Central memory CD8-positive, alpha-beta T cell (primary cell): ENCODE results near the gene ADARB2.

ENCODE experiments used
- ATAC-seq: fragments of 150-1000 bp; cut with Tn5 transposase; replicated peaks from 2 replicates; pipeline ENCODE4 v1.10.0; 2022; ENCODE audit warnings: mild to moderate bottlenecking, moderate FRiP score, moderate number of reproducible peaks; ENCODE audit not compliant: poor library complexity, severe bottlenecking; ENCODE audit errors: extremely low read depth
- DNase-seq, 2 donors: peaks; one replicate each; pipeline ENCODE4 v3.0.0; 2021; ENCODE audit warnings: low spot score in 2 of 2
- H3K27ac Mint-ChIP-seq: one replicate; pipeline ENCODE4 v1.8.0; 2022; ENCODE audit warnings: low read depth, mild to moderate bottlenecking, moderate library complexity, mixed read lengths
- H3K27me3 Mint-ChIP-seq: one replicate; pipeline ENCODE4 v1.8.0; 2022; ENCODE audit warnings: mixed read lengths
- H3K36me3 Mint-ChIP-seq: one replicate; pipeline ENCODE4 v1.8.0; 2022; ENCODE audit warnings: mild to moderate bottlenecking, moderate library complexity, mixed read lengths; ENCODE audit not compliant: insufficient read depth
- H3K4me1 Mint-ChIP-seq: one replicate; pipeline ENCODE4 v1.8.0; 2022; ENCODE audit warnings: mixed read lengths
- H3K4me3 Mint-ChIP-seq: one replicate; pipeline ENCODE4 v1.8.0; 2022; ENCODE audit warnings: mild to moderate bottlenecking, moderate library complexity, mixed read lengths
- H3K9me3 Mint-ChIP-seq: one replicate; pipeline ENCODE4 v1.8.0; 2022; ENCODE audit warnings: mixed read lengths

ADARB2 gene

DNA sequence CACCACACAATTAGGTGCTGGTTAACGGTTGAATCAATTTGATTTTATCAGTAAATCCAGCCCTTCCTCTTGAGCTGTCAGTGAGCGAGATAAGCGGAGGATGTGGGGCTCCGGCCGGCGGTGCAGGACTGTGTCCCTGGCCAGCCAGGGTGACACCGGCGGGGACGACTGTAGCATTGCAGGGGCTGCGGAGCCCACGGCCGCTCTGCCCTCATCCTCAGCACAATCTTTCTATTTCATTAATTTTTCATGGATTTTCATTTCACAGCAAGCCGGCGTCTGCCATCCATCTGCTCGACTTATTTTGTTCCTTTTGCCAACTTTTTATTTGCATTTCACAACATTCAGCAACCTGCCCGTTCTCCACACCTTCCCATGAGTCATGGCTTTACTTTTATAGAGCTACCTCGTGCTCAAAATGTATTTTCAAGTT is 4.7 kb downstream of the ADARB2 start:
- DNase-seq: no peak
- Mint-ChIP-seq H3K27me3 (peaks cover 78% of the 10 kb centered on the region), H3K4me3 (no peak overlapping the region), H3K9me3 (no peaks in the 10 kb centered on the region), H3K27ac (no peak overlapping the region), H3K4me1 (no peaks in the 10 kb centered on the region), H3K36me3 (no peaks in the 10 kb centered on the region)
- no peak for ATAC-seq

DNA sequence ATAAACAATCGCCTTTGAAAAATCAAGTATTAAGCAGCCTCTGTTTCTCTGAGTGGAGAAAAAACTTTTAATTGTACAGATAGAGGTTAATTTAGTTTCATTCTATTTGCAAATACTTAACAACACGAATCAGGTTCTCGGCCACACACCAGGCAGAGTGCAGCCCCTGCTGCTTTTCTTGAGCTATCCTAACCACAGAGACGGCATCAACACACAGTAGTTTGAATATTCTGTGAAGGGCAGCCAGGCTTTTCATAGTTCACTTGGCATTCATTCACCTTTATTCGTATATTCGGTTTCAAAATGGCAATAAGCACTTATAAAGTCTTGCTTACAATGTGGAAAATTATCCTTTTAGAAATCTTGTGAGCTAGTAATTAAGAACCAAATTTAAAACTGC is 5.7 kb downstream of the ADARB2 start:
- ATAC-seq (no peak), DNase-seq (no peak)
- Mint-ChIP-seq H3K27me3 (peaks cover 75% of the 10 kb centered on the region), H3K27ac (no peak overlapping the region), H3K4me3 (no peak overlapping the region), H3K36me3 (no peaks in the 10 kb centered on the region), H3K9me3 (no peaks in the 10 kb centered on the region), H3K4me1 (no peaks in the 10 kb centered on the region)

DNA sequence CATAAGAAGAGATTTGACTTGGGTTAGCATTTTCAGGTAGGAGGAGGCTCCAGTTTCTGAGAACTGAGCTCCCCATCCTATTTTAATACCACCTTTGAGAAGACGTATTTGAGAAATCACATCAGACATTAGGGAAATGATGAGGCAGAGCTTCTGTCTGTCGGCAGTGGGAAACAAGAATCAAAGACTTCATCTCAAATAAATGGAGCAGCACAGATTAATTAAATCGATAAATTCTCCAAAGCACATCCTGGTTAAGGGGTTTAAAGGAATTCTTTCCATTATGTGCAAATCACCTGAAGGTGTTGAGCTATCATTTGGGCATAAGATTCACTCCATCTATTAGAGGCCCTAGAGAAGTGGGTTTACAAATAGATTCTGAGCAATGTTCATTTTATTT is 7.6 kb downstream of the ADARB2 start:
- Mint-ChIP-seq H3K4me3 (no peak overlapping the region), H3K27me3 (peaks cover 74% of the 10 kb centered on the region), H3K27ac (no peak overlapping the region), H3K4me1 (no peaks in the 10 kb centered on the region), H3K36me3 (no peaks in the 10 kb centered on the region), H3K9me3 (no peaks in the 10 kb centered on the region)
- DNase-seq (no peak), ATAC-seq (no peak)

DNA sequence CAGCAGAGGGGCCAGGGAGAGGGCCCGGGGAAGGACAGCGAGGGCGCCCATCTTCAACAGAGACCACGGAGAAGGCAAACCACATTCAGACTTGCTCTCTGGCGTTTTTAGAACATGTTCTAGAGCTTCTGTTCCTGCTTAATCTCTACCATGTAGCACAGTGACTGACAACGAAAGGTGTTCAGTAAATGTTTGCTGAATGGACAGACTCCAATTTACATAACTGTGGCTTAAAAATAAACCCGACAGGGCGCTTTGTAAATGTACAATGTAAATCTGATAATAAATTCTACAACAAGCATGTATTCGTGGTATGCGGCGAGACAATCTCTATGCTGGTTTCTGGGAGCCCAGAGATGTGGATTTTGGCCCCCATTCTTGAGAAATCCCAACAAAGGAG is 10.5 kb downstream of the ADARB2 start:
- peaks cover 60% of the 10 kb centered on the region for H3K27me3 Mint-ChIP-seq
- H3K9me3 Mint-ChIP-seq: no peaks in the 10 kb centered on the region
- no peak overlapping the region for H3K27ac Mint-ChIP-seq
- no peaks in the 10 kb centered on the region for H3K36me3 Mint-ChIP-seq
- no peaks in the 10 kb centered on the region for H3K4me1 Mint-ChIP-seq
- ATAC-seq (no peak), DNase-seq (no peak)
- H3K4me3 Mint-ChIP-seq: no peak overlapping the region

DNA sequence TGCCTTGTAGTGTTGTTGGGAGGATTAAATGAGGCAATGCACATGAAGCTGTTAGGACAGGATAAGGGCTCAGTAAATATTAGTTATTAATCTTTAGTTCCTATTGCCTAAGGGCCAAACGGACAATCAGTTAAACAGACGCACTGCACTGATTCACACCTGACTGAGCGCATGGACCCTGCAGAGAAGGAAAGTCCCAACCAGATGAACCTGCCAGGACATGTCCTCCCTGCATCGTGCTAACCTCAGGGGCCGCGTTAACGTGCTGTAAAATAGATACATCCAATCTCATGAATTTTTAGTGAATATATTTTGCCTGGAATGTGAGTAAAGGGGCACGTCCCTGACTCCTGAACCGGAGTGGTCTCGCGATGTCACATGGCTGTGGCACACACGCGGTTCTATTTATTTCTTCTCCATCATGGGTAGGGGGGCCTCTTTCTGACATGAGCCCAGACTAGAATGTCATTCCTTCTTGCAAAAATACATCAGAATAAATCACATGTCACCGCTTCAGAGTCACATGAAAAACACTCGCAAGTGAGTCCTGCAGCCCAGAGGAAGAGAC is 12.3 kb downstream of the ADARB2 start:
- Mint-ChIP-seq H3K4me1 (no peaks in the 10 kb centered on the region), H3K27me3 (peaks cover 54% of the 10 kb centered on the region), H3K4me3 (no peak overlapping the region), H3K36me3 (no peaks in the 10 kb centered on the region), H3K9me3 (no peaks in the 10 kb centered on the region), H3K27ac (no peak overlapping the region)
- ATAC-seq: no peak
- no peak for DNase-seq

DNA sequence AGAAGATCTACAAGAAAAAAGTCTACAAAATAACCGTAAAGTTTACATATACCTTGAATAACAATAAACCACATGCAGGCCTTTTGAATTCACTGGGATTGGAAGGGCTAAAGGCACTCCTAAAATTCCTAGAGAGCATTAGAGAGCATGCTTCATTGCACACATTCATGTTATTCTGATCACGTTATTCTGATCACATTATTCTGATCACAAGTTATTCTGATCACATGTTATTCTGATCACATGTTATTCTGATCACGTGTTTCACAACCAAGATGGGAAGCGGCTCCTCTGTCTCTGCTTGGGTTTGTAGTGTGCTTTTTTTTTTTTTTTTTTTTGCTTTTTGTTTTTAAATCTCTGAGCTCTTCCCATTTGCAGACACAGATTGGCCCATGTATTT is 20.5 kb downstream of the ADARB2 start:
- no peak for DNase-seq
- Mint-ChIP-seq H3K4me3 (no peak overlapping the region), H3K27me3 (peaks cover 79% of the 10 kb centered on the region), H3K4me1 (no peaks in the 10 kb centered on the region), H3K9me3 (peaks cover 5% of the 10 kb centered on the region), H3K36me3 (no peaks in the 10 kb centered on the region), H3K27ac (no peak overlapping the region)
- ATAC-seq: no peak

DNA sequence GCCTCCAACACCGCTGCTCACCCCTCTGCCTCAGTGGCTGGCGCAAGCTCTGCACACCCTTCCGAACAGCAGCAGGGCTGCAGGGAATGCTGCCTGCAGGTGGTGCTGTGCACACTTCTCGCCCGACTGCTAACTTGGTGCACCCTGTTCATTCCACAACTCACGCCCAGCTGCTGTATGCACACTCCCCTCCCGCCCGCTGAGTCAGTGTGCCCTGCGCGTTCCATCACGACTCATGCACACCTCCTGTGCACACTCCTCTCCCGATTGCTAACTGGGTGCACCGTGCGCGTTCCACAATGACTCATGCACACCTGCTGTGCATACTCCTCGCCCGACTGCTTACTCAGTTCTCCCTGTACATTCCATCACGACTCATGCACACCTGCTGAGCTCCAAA is 21.5 kb downstream of the ADARB2 start:
- H3K9me3 Mint-ChIP-seq: peaks cover 5% of the 10 kb centered on the region
- no peak overlapping the region for H3K27ac Mint-ChIP-seq
- peaks cover 84% of the 10 kb centered on the region for H3K27me3 Mint-ChIP-seq
- H3K4me1 Mint-ChIP-seq: no peaks in the 10 kb centered on the region
- DNase-seq: no peak
- no peaks in the 10 kb centered on the region for H3K36me3 Mint-ChIP-seq
- no peak for ATAC-seq
- H3K4me3 Mint-ChIP-seq: no peak overlapping the region

DNA sequence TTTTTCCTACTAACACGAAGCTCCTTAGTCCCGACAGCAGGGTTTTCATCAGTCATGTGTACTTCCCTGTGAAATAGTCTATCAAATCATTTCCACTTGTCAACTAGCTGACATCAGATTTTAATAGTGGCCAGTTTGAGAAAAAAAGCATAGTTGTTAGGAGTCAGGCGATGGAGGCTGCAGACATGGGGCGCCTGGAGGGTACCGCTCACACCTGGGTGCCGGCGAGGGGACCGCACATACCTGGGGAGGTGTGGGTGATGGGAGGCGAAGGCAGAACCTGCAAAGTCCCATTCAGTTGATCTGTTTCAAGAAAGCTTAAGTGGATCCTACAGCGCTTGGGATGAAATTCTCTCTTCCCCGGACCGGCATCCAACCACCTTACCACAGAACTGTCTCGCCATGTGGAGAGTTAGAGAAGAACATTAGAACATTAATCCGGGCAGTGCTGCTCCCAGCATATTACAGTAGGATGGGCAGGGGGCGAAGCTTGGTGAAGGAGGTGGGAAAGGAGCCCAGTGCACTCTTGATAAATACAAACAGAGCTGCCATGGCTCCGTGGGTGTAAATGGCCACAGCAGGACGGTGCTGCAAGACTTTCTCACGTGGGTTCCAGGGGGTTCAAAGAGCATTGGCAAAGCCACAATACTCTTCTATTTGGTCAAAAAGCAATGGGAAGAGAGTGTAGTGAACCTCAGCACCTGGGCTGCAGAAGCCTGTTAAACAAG is 24.2 kb downstream of the ADARB2 start:
- H3K4me1 Mint-ChIP-seq: no peaks in the 10 kb centered on the region
- no peaks in the 10 kb centered on the region for H3K36me3 Mint-ChIP-seq
- peaks cover 65% of the 10 kb centered on the region for H3K27me3 Mint-ChIP-seq
- no peak for ATAC-seq
- DNase-seq: no peak
- H3K4me3 Mint-ChIP-seq: no peak overlapping the region
- H3K27ac Mint-ChIP-seq: no peak overlapping the region
- peaks cover 5% of the 10 kb centered on the region for H3K9me3 Mint-ChIP-seq

DNA sequence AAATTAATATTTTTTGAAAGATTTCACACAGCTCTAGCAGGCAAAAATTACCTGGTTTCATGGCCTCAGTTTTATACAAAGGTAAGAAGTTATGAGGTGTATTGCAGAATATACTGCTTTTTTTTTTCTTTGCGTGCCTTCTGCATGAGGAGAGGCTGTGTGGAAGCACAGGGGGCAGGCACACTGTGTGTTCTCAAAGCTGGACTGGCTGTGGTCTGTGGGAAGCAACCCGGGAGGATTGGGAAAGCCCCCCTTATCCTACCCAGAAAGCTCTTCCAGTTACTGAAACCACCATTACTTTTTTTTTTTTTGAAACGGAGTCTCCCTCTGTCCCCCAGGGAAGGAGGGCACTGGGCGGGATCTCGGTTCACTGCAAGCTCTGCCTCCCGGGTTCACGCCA is 25.0 kb downstream of the ADARB2 start:
- ATAC-seq: no peak
- Mint-ChIP-seq H3K9me3 (peaks cover 5% of the 10 kb centered on the region), H3K4me3 (no peak overlapping the region), H3K27me3 (peaks cover 57% of the 10 kb centered on the region), H3K27ac (no peak overlapping the region), H3K36me3 (no peaks in the 10 kb centered on the region), H3K4me1 (no peaks in the 10 kb centered on the region)
- no peak for DNase-seq

DNA sequence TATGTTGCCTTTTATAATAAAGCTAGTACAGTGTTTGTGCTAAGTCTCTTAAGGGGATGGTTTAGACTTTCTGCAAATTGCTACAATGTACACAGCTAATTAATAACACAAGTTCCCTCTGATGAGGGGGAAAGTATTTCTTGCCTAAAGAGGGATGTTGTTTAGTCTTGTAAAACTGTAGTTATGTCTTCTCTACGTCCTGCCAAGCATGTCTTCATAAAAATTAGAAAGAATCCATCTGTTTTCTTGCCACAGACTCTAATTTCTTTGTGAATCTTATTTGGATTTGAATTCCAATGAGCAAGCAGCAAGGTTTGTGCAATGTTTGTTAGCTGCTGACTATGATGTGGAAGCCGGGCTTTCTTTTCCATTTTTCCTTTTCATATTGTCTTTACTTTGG is 28.2 kb downstream of the ADARB2 start:
- Mint-ChIP-seq H3K9me3 (no peaks in the 10 kb centered on the region), H3K36me3 (no peaks in the 10 kb centered on the region), H3K4me1 (peaks cover 15% of the 10 kb centered on the region), H3K4me3 (no peak overlapping the region), H3K27ac (no peak overlapping the region), H3K27me3 (peaks cover 30% of the 10 kb centered on the region)
- ATAC-seq: no peak
- DNase-seq: no peak

DNA sequence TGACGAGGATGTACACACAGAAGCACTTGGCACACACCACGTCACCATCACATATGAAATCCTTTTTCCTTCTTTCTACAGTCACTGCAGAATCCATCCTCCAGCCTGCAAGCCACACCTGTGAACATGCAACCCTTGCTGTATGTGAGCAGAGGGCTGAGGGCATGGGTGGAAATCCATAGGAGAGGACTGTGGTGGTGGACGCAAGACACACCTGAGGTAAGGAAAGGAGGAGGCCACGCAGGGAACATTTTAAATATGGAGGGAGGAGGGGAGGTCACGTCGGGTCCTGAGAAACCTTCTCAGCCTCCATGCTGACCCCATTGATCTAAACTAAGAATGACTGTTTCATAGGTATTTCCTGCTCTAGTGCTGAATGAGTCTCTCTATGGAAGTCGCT is 28.6 kb downstream of the ADARB2 start:
- Mint-ChIP-seq H3K27ac (no peak overlapping the region), H3K4me1 (peaks cover 15% of the 10 kb centered on the region), H3K4me3 (no peak overlapping the region), H3K27me3 (peaks cover 25% of the 10 kb centered on the region), H3K36me3 (no peaks in the 10 kb centered on the region), H3K9me3 (no peaks in the 10 kb centered on the region)
- DNase-seq: no peak
- ATAC-seq: no peak

DNA sequence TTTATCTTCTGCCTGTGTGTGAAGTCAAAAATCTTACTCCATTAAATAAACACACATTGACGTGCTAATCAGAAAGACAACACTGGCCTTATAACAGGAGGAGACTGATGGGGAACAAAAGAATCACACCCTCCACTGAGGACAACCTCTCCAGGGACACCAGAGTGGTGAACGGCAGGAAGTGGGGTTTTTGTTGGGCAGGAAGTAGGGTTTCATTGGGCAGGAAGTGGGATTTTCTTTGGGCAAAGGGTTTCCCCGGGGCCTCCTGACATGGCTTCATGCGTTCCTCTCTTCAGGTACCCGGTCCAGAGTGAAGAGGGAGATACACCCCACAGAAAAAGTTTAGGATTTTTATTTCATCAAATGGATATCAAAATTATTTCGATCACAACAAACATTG is 30.6 kb downstream of the ADARB2 start:
- Mint-ChIP-seq H3K4me1 (peaks cover 15% of the 10 kb centered on the region), H3K9me3 (no peaks in the 10 kb centered on the region), H3K4me3 (no peak overlapping the region), H3K36me3 (no peaks in the 10 kb centered on the region), H3K27ac (no peak overlapping the region), H3K27me3 (peaks cover 31% of the 10 kb centered on the region)
- DNase-seq: no peak
- no peak for ATAC-seq

DNA sequence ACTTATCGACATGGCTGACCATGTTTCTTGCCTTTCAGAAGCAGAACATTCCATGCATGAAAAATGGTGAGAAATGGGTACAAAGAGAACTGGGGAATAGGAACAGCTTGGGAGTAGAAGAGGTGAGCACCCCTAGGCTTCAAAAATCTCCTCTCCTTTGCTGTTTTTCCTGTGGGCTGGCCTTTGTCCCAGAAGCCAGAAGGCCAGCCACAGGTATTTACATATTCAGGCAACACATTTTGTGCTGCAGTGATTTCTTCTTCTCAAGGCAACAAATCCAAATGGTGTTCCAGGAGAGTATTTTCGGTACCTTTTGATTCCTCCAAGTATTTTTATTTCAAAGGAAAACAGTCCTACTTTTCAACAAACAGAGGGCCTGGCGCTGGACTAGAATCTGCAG is 31.1 kb downstream of the ADARB2 start:
- Mint-ChIP-seq H3K4me1 (peaks cover 15% of the 10 kb centered on the region), H3K27ac (no peak overlapping the region), H3K4me3 (no peak overlapping the region), H3K27me3 (peaks cover 34% of the 10 kb centered on the region), H3K9me3 (no peaks in the 10 kb centered on the region), H3K36me3 (no peaks in the 10 kb centered on the region)
- DNase-seq: no peak
- no peak for ATAC-seq
